Spleen (tissue), 11 donors: ENCODE data around the gene ZFYVE28. TPM values are rescaled to one million over a fixed set of nuclear protein-coding genes. Genes with fewer than 3 reads are reported as not detected.

ENCODE experiments used
- DNase-seq: peaks from one replicate; pipeline ENCODE4 v3.0.0-alpha.2; 2020
- H3K27ac ChIP-seq, 8 donors: fragments of 200-600 bp; sonication (generic) in 7 of 8; 1 replicate in 4 of 8; 2 replicates in 4 of 8; pipeline versions ENCODE4 v1.5.0 to v1.8.0; 2016 to 2021; ENCODE audit warnings: inconsistent platforms in 4 of 8, mild to moderate bottlenecking in 4 of 8, moderate library complexity in 1 of 8
- H3K27me3 ChIP-seq, 7 donors: fragments of 200-600 bp; sonication (generic) in 6 of 7; replicated peaks in 1 of 7; 1 replicate in 4 of 7; 2 replicates in 3 of 7; pipeline versions ENCODE4 v1.5.0 to v1.8.0; 2016 to 2021; ENCODE audit warnings: inconsistent platforms in 3 of 7, mild to moderate bottlenecking in 1 of 7
- H3K36me3 ChIP-seq, 6 donors: fragments of 200-600 bp; sonication (generic) in 5 of 6; 1 replicate in 4 of 6; 2 replicates in 2 of 6; pipeline versions ENCODE4 v1.5.0 to v1.8.0; 2016 to 2021; ENCODE audit warnings: inconsistent platforms in 2 of 6
- H3K4me1 ChIP-seq, 6 donors: fragments of 200-600 bp; sonication (generic) in 5 of 6; 1 replicate in 3 of 6; 2 replicates in 3 of 6; pipeline versions ENCODE4 v1.5.0 to v1.8.0; 2016 to 2021; ENCODE audit warnings: inconsistent platforms in 3 of 6
- H3K4me3 ChIP-seq, 8 donors: fragments of 200-600 bp; sonication (generic) in 7 of 8; 1 replicate in 4 of 8; 2 replicates in 4 of 8; pipeline versions ENCODE4 v1.5.0 to v1.8.0; 2016 to 2021; ENCODE audit warnings: inconsistent platforms in 4 of 8, mild to moderate bottlenecking in 4 of 8, moderate library complexity in 2 of 8
- H3K9me3 ChIP-seq, 8 donors: fragments of 200-600 bp; sonication (generic) in 7 of 8; 1 replicate in 4 of 8; 2 replicates in 4 of 8; pipeline versions ENCODE4 v1.5.0 to v1.8.0; 2016 to 2021; ENCODE audit warnings: inconsistent platforms in 4 of 8
- CTCF ChIP-seq, 11 experiments: fragments of 200-600 bp in 7 of 11; fragments of 450-650 bp in 4 of 11; sonication (generic) in 4 of 11; IDR thresholded peaks in 8 of 11; conservative IDR thresholded peaks in 3 of 11; 1 replicate in 7 of 11; 2 replicates in 4 of 11; pipeline versions ENCODE4 v1.4.0 to v1.8.0; 2016 to 2021; ENCODE audit warnings: antibody characterized with exemption in 11 of 11, inconsistent platforms in 4 of 11, mild to moderate bottlenecking in 1 of 11
- POLR2A ChIP-seq, 3 donors: fragments of 450-650 bp; IDR thresholded peaks; one replicate each; pipeline ENCODE4 v1.5.1; 2017; ENCODE audit warnings: antibody characterized with exemption in 3 of 3, mild to moderate bottlenecking in 1 of 3
- POLR2AphosphoS5 ChIP-seq, 3 donors: sonication (generic); formaldehyde crosslinking; IDR thresholded peaks; one replicate each; pipeline ENCODE4 v1.5.1; 2017; ENCODE audit warnings: antibody characterized with exemption in 3 of 3
- WGBS, 5 donors: extraction: QIAGEN DNeasy Blood & Tissue Kit in 3 of 5; methylation state at CpG; one replicate each; pipeline versions ENCODE4 v1.1.5 to v1.1.7; 2013 to 2018; 5-methylcytosine and 5-hydroxymethylcytosine counted together
- intact Hi-C: fragments of 100-400 bp; cut with DNase I; formaldehyde crosslinking; loops from one replicate; pipeline ENCODE4 v1.15.0; 2023; ENCODE audit warnings: low total_unique reads
- polyA plus RNA-seq, 3 donors: library from polyadenylated mRNA; stranded (reverse); fragments of 200-250 nt; gene quantifications; one replicate each; pipeline ENCODE4 v1.2.1, GENCODE V29; 2013
- total RNA-seq, 7 donors: library from RNA; depleted of rRNA in 3 of 7; stranded (reverse); fragments of >200 nt in 3 of 7; fragmentation: NEBNext Ultra II Directional in 4 of 7; extraction: Animal tissue kit (Norgen Biotek cat#: 25700) in 4 of 7; gene quantifications; one replicate each; pipeline versions ENCODE4 v1.1.0 to v1.2.1, GENCODE V29; 2016 to 2021
- donor health status: healthy with polysubstance abuse.
- donor health status: DM: no; HTN: no; CAD: no; lungs with moderate emphysema.
- donor health status: DM: no; HTN: no; CAD: no.
- donor health status: Bipolar disorder and iron deficiency.
- donor health status: healthy.
- donor health status: DM: no; HTN: no; CAD: no.
- donor health status: DM: yes; HTN: yes; CAD: no.

The ZFYVE28 gene
- total and polyA plus RNA-seq, 10 donors, result 2.7 to 31.3 (median 12.6) TPM

GRCh38 chr4:2451036-2451520 lies 32.6 kb upstream of the ZFYVE28 start:
- no peak for DNase-seq
- Histone ChIP-seq H3K4me3 (no peak overlapping the region), H3K9me3 (no peaks in the 10 kb centered on the region), H3K27ac (no peak overlapping the region), H3K4me1 (no peaks in the 10 kb centered on the region), H3K36me3 (no peaks in the 10 kb centered on the region), H3K27me3 (no peaks in the 10 kb centered on the region)
- intact Hi-C loops, result no loop called here
- 82 to 88% (median 87%) methylated on average over 7 to 10 of the region's 10 CpGs for WGBS, 5 donors
- TF ChIP-seq CTCF (IDR thresholded peaks at IDR 0.05 in 8 of 11, conservative IDR thresholded peaks at IDR 0.05 in 3 of 11) (no peak), POLR2A (IDR thresholded peaks at IDR 0.05) (no peak), POLR2AphosphoS5 (IDR thresholded peaks at IDR 0.05) (no peak)

- no peak overlapping the region for H3K27ac ChIP-seq
- H3K4me3 ChIP-seq, result no peak overlapping the region
- H3K4me1 ChIP-seq, result no peaks in the 10 kb centered on the region
- H3K36me3 ChIP-seq, result no peaks in the 10 kb centered on the region
- intact Hi-C loops, result no loop called here
- no peaks in the 10 kb centered on the region for H3K9me3 ChIP-seq
- no peak for TF ChIP-seq POLR2AphosphoS5 (IDR thresholded peaks at IDR 0.05)
- no peak for TF ChIP-seq POLR2A (IDR thresholded peaks at IDR 0.05)
- no peak for TF ChIP-seq CTCF (IDR thresholded peaks at IDR 0.05 in 8 of 11, conservative IDR thresholded peaks at IDR 0.05 in 3 of 11)
- no peak for DNase-seq
- H3K27me3 ChIP-seq, result no peaks in the 10 kb centered on the region
- WGBS, 5 donors, result 85 to 92% (median 89%) methylated on average over 13 to 16 of the region's 16 CpGs
Observed at GRCh38 chr4:2450394-2451035, 32.1 kb upstream of the ZFYVE28 start.

GRCh38 chr4:2449511-2450392 lies 31.3 kb upstream of the ZFYVE28 start:
- intact Hi-C loops, result no loop called here
- no peaks in the 10 kb centered on the region for H3K36me3 ChIP-seq
- no peak overlapping the region for H3K27ac ChIP-seq
- no peak for DNase-seq
- TF ChIP-seq POLR2AphosphoS5 (IDR thresholded peaks at IDR 0.05), result no peak
- no peaks in the 10 kb centered on the region for H3K9me3 ChIP-seq
- WGBS, 5 donors, result 81 to 88% (median 88%) methylated on average over 24 to 27 of the region's 27 CpGs
- no peaks in the 10 kb centered on the region for H3K27me3 ChIP-seq
- H3K4me1 ChIP-seq, result no peaks in the 10 kb centered on the region
- H3K4me3 ChIP-seq, result no peak overlapping the region

- H3K4me3 ChIP-seq, result no peak overlapping the region
- intact Hi-C loops, result no loop called here
- 91 to 96% (median 92%) methylated on average over 10 to 11 of the region's 11 CpGs for WGBS, 5 donors
- H3K27ac ChIP-seq, result no peak overlapping the region
- no peaks in the 10 kb centered on the region for H3K9me3 ChIP-seq
- DNase-seq, result no peak
- TF ChIP-seq CTCF (IDR thresholded peaks at IDR 0.05 in 8 of 11, conservative IDR thresholded peaks at IDR 0.05 in 3 of 11) (no peak), POLR2AphosphoS5 (IDR thresholded peaks at IDR 0.05) (no peak), POLR2A (IDR thresholded peaks at IDR 0.05) (no peak)
- no peaks in the 10 kb centered on the region for H3K36me3 ChIP-seq
- no peaks in the 10 kb centered on the region for H3K4me1 ChIP-seq
- no peaks in the 10 kb centered on the region for H3K27me3 ChIP-seq
Observed at GRCh38 chr4:2449051-2449450, 30.6 kb upstream of the ZFYVE28 start.
